HepG2 (cell line): Measurements from ENCODE around the gene ZNRF3. TPM values are rescaled to one million over a fixed set of nuclear protein-coding genes. Genes with fewer than 3 reads are reported as not detected.

Experiments used
- DBP ChIP-seq: sonication (generic); formaldehyde crosslinking; IDR thresholded peaks from 2 replicates; pipeline ENCODE4 v1.4.0; 2020; ENCODE audit warnings: missing genetic modification reagents; ENCODE audit errors: not compliant biosample characterization
- EP300 ChIP-seq, 3 experiments: sonication (generic) in 1 of 3; formaldehyde crosslinking in 1 of 3; IDR thresholded peaks; 2 replicates each; pipeline versions ENCODE4 v1.5.1 to v1.6.1; 2011 to 2020; ENCODE audit warnings: low read depth in 2 of 3, low read length in 2 of 3, borderline replicate concordance in 1 of 3, improper control_type of control experiment in 1 of 3, mild to moderate bottlenecking in 1 of 3, missing genetic modification reagents in 1 of 3, moderate library complexity in 1 of 3
- HNF4A ChIP-seq: sonication (generic); formaldehyde crosslinking; IDR thresholded peaks from 2 replicates; pipeline ENCODE4 v1.4.0; 2020; ENCODE audit warnings: missing genetic modification reagents
- IKZF1 ChIP-seq: fragments of 450-650 bp; IDR thresholded peaks from 2 replicates; pipeline ENCODE4 v1.7.1; 2016
- MTF2 ChIP-seq: sonication (generic); formaldehyde crosslinking; IDR thresholded peaks from 2 replicates; pipeline ENCODE4 v1.5.0; 2020; ENCODE audit warnings: missing genetic modification reagents, borderline replicate concordance
- NFIC ChIP-seq: IDR thresholded peaks from 2 replicates; pipeline ENCODE4 v1.6.1; 2012; ENCODE audit warnings: mild to moderate bottlenecking, low read length, inconsistent platforms
- PPARG ChIP-seq: conservative IDR thresholded peaks from 2 replicates; pipeline ENCODE4 v1.6.1; 2016; ENCODE audit warnings: missing biosample characterization, missing genetic modification reagents
- PRMT3 ChIP-seq: sonication (generic); formaldehyde crosslinking; IDR thresholded peaks from 2 replicates; pipeline ENCODE4 v1.8.1; 2022; ENCODE audit warnings: low read depth, mild to moderate bottlenecking, moderate library complexity, missing genetic modification reagents, borderline replicate concordance
- SKI ChIP-seq: fragments of 450-650 bp; IDR thresholded peaks from one replicate; pipeline ENCODE4 v1.6.1; 2018; ENCODE audit warnings: mild to moderate bottlenecking; ENCODE audit not compliant: partially characterized antibody
- THAP11 ChIP-seq: IDR thresholded peaks from 2 replicates; pipeline ENCODE4 v1.6.1; 2016; ENCODE audit warnings: missing biosample characterization, missing genetic modification reagents
- TRIM22 ChIP-seq: fragments of 450-650 bp; IDR thresholded peaks from 2 replicates; pipeline ENCODE4 v1.6.1; 2017
- USF2 ChIP-seq, 2 experiments: sonication (generic) in 1 of 2; formaldehyde crosslinking in 1 of 2; IDR thresholded peaks; 2 replicates each; pipeline versions ENCODE4 v1.5.1 to v1.6.1; 2011 to 2020; ENCODE audit warnings: borderline replicate concordance in 1 of 2, low read depth in 1 of 2, low read length in 1 of 2, mild to moderate bottlenecking in 1 of 2, missing genetic modification reagents in 1 of 2, moderate library complexity in 1 of 2
- ZBTB4 ChIP-seq: sonication (generic); formaldehyde crosslinking; IDR thresholded peaks from 2 replicates; pipeline ENCODE4 v1.4.0; 2020; ENCODE audit warnings: missing genetic modification reagents, mild to moderate bottlenecking, borderline replicate concordance
- ZNF256 ChIP-seq: sonication (generic); formaldehyde crosslinking; conservative IDR thresholded peaks from 2 replicates; pipeline ENCODE4 v1.4.0; 2020; ENCODE audit warnings: missing genetic modification reagents
- ZNF335 ChIP-seq: sonication (generic); formaldehyde crosslinking; IDR thresholded peaks from 2 replicates; pipeline ENCODE4 v1.4.0; 2020; ENCODE audit warnings: missing genetic modification reagents
- ZNF562 ChIP-seq: sonication (generic); formaldehyde crosslinking; IDR thresholded peaks from 2 replicates; pipeline ENCODE4 v1.8.0; 2022; ENCODE audit warnings: missing genetic modification reagents, borderline replicate concordance
- ZNF574 ChIP-seq: sonication (generic); formaldehyde crosslinking; IDR thresholded peaks from 2 replicates; pipeline ENCODE4 v1.4.0; 2020; ENCODE audit warnings: missing genetic modification reagents
- polyA plus RNA-seq, 8 experiments: library from polyadenylated mRNA; depleted of rRNA in 3 of 8; stranded (reverse) in 7 of 8; unstranded in 1 of 8; fragments of >200 nt; fragmentation: Illumina TruSeq in 4 of 8; extraction: Trizol in 4 of 8; gene quantifications; 2 replicates each; pipeline versions ENCODE4 v1.2.1 to v1.2.3, GENCODE V29; 2011 to 2016; ENCODE audit warnings: low read depth in 4 of 8, missing spikeins in 1 of 8, mixed read lengths in 1 of 8; ENCODE audit not compliant: insufficient read depth in 1 of 8
- total RNA-seq, 5 experiments: library from RNA; depleted of rRNA; stranded (reverse); fragments of >200 nt; fragmentation: Illumina TruSeq; extraction: Trizol; gene quantifications; 2 replicates each; pipeline ENCODE4 v1.2.3, GENCODE V29; 2016; ENCODE audit warnings: low read depth in 1 of 5

The ZNRF3 gene
- total and polyA plus RNA-seq, 2 of the 13 experiments (the other 11 are each of a cell fraction or from before 2014, with no cell fraction given) = 20.3 to 36.7 TPM

- peak; percentile 80 for TF ChIP-seq HNF4A
- TF ChIP-seq PPARG (CRISPR knock-in tag) = peak; percentile 76; the same call in 1 of the 2 replicates
- 0 out of 2 replicates have a peak, but pooled peaks have one; percentile 22 for TF ChIP-seq ZBTB4 (CRISPR knock-in tag)
- peak; percentile 75 for TF ChIP-seq ZNF574
- peak in 1 of 2 experiments; percentile 94; a peak in 2 of 4 replicates for TF ChIP-seq EP300 (IDR thresholded peaks at IDR 0.05; ENCODE audit: low read depth in 2 of 2, low read length in 2 of 2)
- peak; percentile 79; the same call in 1 of the 2 replicates for TF ChIP-seq EP300 (CRISPR knock-in tag; IDR thresholded peaks at IDR 0.05; ENCODE audit: borderline replicate concordance)
- no peak for TF ChIP-seq ZNF256 (CRISPR knock-in tag)
- TF ChIP-seq ZNF562 (CRISPR knock-in tag) = no peak
- TF ChIP-seq TRIM22 = no peak
- TF ChIP-seq SKI = no peak
- TF ChIP-seq IKZF1 = no peak
- TF ChIP-seq USF2 (IDR thresholded peaks at IDR 0.05; ENCODE audit: low read depth, low read length) = no peak
- 0 out of 2 replicates have a peak, but pooled peaks have one; percentile 45 for TF ChIP-seq USF2 (CRISPR knock-in tag; IDR thresholded peaks at IDR 0.05; ENCODE audit: borderline replicate concordance)
- TF ChIP-seq ZNF335 = 0 out of 2 replicates have a peak, but pooled peaks have one; percentile 33
- peak; percentile 86 for TF ChIP-seq NFIC
- no peak for TF ChIP-seq MTF2 (CRISPR knock-in tag)
- peak; percentile 61 for TF ChIP-seq DBP (CRISPR knock-in tag)
- no peak for TF ChIP-seq PRMT3
- peak; percentile 43 for TF ChIP-seq THAP11 (CRISPR knock-in tag)
Observed at GRCh38 chr22:28920757-28921584, 37.6 kb downstream of the ZNRF3 start (continued).
